H1 (cell line): ENCODE measurements around the gene POLD4. TPM values are rescaled to one million over a fixed set of nuclear protein-coding genes. Genes with fewer than 3 reads are reported as not detected.

Experiments used
- CBX5 ChIP-seq: fragments of 300-800, 300-1000 bp; sonication (generic); IDR thresholded peaks from 2 replicates; pipeline ENCODE4 v1.7.1; 2016; ENCODE audit warnings: antibody characterized with exemption, low read length, low read depth
- JUND ChIP-seq: IDR thresholded peaks from 2 replicates; pipeline ENCODE4 v1.6.1; 2011; ENCODE audit warnings: mild to moderate bottlenecking, improper control_type of control experiment, low read length
- KDM4A ChIP-seq: IDR thresholded peaks from one replicate; pipeline ENCODE4 v1.7.1; 2012; ENCODE audit warnings: low read depth, mild to moderate bottlenecking, moderate library complexity, low read length, inconsistent platforms; ENCODE audit not compliant: severe bottlenecking
- polyA plus RNA-seq, 7 experiments: library from polyadenylated mRNA; depleted of rRNA in 3 of 7; stranded (reverse) in 5 of 7; unstranded in 2 of 7; fragments of >200 nt in 5 of 7; fragments of 200-250 nt in 2 of 7; gene quantifications; 1 replicate in 5 of 7; 2 replicates in 1 of 7; 4 replicates in 1 of 7; pipeline versions ENCODE4 v1.2.1 to v1.2.3, GENCODE V29; 2011 to 2013; ENCODE audit warnings: missing spikeins in 2 of 7, mixed read lengths in 2 of 7
- total RNA-seq: library from RNA; stranded (reverse); fragmentation: NEBNext Ultra II Directional; extraction: Animal tissue kit (Norgen Biotek cat#: 25700); gene quantifications from 2 replicates; pipeline ENCODE4 v1.2.1, GENCODE V29; 2021
- TF ChIP-seq, protein P1 (sequence below), 3 experiments: IDR thresholded peaks; 1 replicate in 2 of 3; 2 replicates in 1 of 3; pipeline versions ENCODE4 v1.5.1 to v1.6.1; 2011; ENCODE audit warnings: low read length in 3 of 3, mild to moderate bottlenecking in 3 of 3, inconsistent platforms in 2 of 3, low read depth in 1 of 3, moderate library complexity in 1 of 3; ENCODE audit not compliant: insufficient read depth in 1 of 3; ENCODE audit errors: control extremely low read depth in 1 of 3

The POLD4 gene
- total and polyA plus RNA-seq, 2 of the 8 experiments (the other 6 are each of a cell fraction or from before 2014, with no cell fraction given): 21.2 to 46.7 TPM

DNA sequence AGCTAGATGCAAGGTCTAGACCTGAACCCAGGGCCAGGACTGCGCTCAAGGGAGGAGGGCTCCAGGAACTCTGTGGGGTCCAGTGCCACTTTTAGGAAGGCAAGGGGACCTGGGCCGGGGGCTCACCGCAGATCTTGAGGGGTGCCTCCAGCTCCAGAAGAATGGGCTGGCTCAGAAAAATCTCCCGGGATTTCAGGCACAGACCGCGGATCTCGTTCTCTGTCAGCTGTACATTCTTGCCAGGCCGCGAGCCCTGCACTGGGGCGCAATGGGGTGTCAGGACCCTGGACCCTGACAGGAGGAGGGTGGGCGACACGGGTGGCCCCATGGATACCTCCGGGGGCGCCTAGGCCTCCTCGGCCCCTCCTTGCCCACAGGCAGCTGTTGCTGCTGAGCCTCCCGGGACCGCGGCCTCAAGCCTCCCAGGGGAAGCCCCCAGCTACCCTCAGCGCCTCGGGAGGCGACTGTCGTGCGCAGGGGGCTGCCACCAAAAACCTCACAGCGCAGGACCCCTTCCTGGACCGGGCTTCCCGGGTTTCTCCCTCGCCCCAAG lies 47.7 kb upstream of the POLD4 start (continued):
- TF ChIP-seq, protein P1, sequence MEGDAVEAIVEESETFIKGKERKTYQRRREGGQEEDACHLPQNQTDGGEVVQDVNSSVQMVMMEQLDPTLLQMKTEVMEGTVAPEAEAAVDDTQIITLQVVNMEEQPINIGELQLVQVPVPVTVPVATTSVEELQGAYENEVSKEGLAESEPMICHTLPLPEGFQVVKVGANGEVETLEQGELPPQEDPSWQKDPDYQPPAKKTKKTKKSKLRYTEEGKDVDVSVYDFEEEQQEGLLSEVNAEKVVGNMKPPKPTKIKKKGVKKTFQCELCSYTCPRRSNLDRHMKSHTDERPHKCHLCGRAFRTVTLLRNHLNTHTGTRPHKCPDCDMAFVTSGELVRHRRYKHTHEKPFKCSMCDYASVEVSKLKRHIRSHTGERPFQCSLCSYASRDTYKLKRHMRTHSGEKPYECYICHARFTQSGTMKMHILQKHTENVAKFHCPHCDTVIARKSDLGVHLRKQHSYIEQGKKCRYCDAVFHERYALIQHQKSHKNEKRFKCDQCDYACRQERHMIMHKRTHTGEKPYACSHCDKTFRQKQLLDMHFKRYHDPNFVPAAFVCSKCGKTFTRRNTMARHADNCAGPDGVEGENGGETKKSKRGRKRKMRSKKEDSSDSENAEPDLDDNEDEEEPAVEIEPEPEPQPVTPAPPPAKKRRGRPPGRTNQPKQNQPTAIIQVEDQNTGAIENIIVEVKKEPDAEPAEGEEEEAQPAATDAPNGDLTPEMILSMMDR (IDR thresholded peaks at IDR 0.05; ENCODE audit: control extremely low read depth in 1 of 3, insufficient read depth in 1 of 3, low read depth in 1 of 3, low read length in 3 of 3): no peak
- TF ChIP-seq CBX5 (no peak), JUND (no peak), KDM4A (no peak)
